Chondrocyte (in vitro differentiated cells): Measurements from ENCODE around the gene DKK3. TPM values are rescaled to one million over a fixed set of nuclear protein-coding genes. Genes with fewer than 3 reads are reported as not detected.

Source experiments
- DNase-seq: peaks from one replicate; pipeline ENCODE4 v3.0.0; 2021; ENCODE audit warnings: mixed read lengths, low spot score
- H3K27ac Mint-ChIP-seq: one replicate; pipeline ENCODE4 v1.8.0; 2021; ENCODE audit warnings: mild to moderate bottlenecking, moderate library complexity, mixed read lengths; ENCODE audit not compliant: unreplicated experiment
- H3K27me3 Mint-ChIP-seq: 2 replicates; pipeline ENCODE4 v1.8.0; 2021; ENCODE audit warnings: low read depth, mixed read lengths
- H3K36me3 Mint-ChIP-seq: 2 replicates; pipeline ENCODE4 v1.8.0; 2021; ENCODE audit warnings: low read depth, mixed read lengths
- H3K4me1 Mint-ChIP-seq: 2 replicates; pipeline ENCODE4 v1.8.0; 2021; ENCODE audit warnings: low read depth, mild to moderate bottlenecking, mixed read lengths
- H3K4me3 Mint-ChIP-seq: one replicate; pipeline ENCODE4 v1.8.0; 2021; ENCODE audit warnings: mild to moderate bottlenecking, moderate library complexity, mixed read lengths; ENCODE audit not compliant: unreplicated experiment
- H3K9me3 Mint-ChIP-seq: 2 replicates; pipeline ENCODE4 v1.8.0; 2021; ENCODE audit warnings: low read depth, mixed read lengths
- total RNA-seq: library from RNA; stranded (reverse); gene quantifications from 3 replicates; pipeline ENCODE4 v1.2.1, GENCODE V29; 2021
- TF ChIP-seq, protein P1 (sequence below): fragments of 200-600 bp; sonication (generic); IDR thresholded peaks from 2 replicates; pipeline ENCODE4 v1.5.0; 2021; ENCODE audit warnings: antibody characterized with exemption, mild to moderate bottlenecking, moderate library complexity

Gene DKK3
- total RNA-seq, 1 donor from 2014 or later: 575 TPM

DNA sequence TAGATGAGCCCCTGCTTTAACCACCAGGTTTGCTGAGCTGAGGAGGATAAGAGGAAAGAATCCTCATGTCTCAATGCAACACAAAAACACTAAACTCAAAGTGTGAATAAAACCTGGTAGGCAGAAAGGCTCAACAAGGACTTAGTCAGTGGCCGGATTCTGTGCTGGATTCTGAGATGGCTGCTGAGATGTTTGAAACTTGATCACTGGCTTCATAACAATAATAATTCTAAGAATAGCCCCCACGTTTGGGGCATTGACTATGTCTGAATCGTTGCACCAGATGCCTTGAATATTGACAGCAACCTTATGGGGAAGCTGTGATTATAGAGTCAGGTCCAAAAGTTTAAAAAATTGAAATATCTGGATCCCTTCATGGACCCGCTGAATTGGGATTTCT lies 4.6 kb downstream of the DKK3 start:
- DNase-seq: no peak
- TF ChIP-seq, protein P1, sequence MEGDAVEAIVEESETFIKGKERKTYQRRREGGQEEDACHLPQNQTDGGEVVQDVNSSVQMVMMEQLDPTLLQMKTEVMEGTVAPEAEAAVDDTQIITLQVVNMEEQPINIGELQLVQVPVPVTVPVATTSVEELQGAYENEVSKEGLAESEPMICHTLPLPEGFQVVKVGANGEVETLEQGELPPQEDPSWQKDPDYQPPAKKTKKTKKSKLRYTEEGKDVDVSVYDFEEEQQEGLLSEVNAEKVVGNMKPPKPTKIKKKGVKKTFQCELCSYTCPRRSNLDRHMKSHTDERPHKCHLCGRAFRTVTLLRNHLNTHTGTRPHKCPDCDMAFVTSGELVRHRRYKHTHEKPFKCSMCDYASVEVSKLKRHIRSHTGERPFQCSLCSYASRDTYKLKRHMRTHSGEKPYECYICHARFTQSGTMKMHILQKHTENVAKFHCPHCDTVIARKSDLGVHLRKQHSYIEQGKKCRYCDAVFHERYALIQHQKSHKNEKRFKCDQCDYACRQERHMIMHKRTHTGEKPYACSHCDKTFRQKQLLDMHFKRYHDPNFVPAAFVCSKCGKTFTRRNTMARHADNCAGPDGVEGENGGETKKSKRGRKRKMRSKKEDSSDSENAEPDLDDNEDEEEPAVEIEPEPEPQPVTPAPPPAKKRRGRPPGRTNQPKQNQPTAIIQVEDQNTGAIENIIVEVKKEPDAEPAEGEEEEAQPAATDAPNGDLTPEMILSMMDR: no peak
- peaks cover 13% of the 10 kb centered on the region for H3K36me3 Mint-ChIP-seq
- peaks cover 59% of the 10 kb centered on the region for H3K4me1 Mint-ChIP-seq
- peak overlapping the region; percentile 72 for H3K27ac Mint-ChIP-seq
- H3K27me3 Mint-ChIP-seq: no peaks in the 10 kb centered on the region
- H3K9me3 Mint-ChIP-seq: no peaks in the 10 kb centered on the region
- no peak overlapping the region for H3K4me3 Mint-ChIP-seq

GRCh38 chr11:12003336-12003735 lies 5.1 kb downstream of the DKK3 start:
- TF ChIP-seq, protein P1: no peak
- H3K9me3 Mint-ChIP-seq: no peaks in the 10 kb centered on the region
- H3K36me3 Mint-ChIP-seq: peaks cover 13% of the 10 kb centered on the region
- H3K27ac Mint-ChIP-seq: no peak overlapping the region
- H3K4me3 Mint-ChIP-seq: no peak overlapping the region
- no peaks in the 10 kb centered on the region for H3K27me3 Mint-ChIP-seq
- DNase-seq: no peak
- peaks cover 64% of the 10 kb centered on the region for H3K4me1 Mint-ChIP-seq

DNA sequence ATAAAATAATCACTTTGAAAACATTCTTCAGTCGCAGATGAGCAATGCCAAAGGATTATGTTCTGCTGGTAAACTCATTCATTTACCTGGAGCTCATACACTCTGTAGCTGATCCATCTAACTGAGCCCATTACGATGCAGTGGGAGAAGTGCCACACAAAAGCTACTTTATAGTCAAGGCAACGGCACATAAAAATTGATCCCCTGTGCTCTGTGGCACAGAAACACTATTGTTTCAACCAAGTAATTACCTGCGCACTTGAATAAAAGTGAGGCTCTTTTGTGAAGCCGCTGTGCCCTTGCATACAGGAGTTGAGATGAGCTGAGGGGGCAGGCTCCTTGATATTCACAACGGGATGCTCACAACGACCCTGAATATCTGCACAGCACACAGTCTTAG lies 7.2 kb downstream of the DKK3 start:
- Mint-ChIP-seq H3K27me3 (no peaks in the 10 kb centered on the region), H3K4me3 (no peak overlapping the region), H3K27ac (no peak overlapping the region), H3K36me3 (peaks cover 24% of the 10 kb centered on the region), H3K9me3 (no peaks in the 10 kb centered on the region), H3K4me1 (peaks cover 63% of the 10 kb centered on the region)
- no peak for DNase-seq
- TF ChIP-seq, protein P1: no peak

DNA sequence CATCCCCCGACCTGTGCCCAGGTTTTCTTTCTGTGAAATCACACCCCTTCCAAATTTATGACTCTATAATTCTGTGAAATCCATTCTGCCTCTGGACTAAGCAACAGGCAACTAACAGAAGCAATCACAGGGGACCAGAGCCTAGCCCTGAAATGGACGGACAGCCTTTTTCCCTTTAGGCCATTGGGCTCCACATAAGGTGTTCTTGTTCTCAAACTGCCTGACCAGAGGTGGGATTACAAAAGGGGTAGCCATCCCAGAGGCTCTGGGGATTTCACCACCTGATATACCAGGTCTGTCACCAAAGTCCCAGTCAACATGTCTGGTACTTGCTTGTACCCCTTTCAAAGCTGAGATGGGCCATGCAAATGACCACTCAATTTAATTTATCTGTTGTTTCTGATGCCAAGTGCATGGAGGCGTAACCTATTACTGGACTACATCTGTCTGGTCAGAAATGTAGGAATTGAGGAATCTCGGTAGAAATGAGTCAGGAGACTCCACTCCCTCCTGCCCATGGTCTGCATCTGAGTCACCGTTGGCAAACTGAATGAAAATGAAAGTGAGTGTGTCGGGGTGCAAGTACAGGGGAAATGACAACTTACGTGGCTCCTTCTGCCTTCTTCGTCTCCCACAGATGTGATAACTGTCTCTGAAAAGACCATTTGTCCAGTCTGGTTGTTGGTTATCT lies 10.2 kb downstream of the DKK3 start:
- Mint-ChIP-seq H3K27ac (peak overlapping the region; percentile 76), H3K36me3 (peaks cover 34% of the 10 kb centered on the region), H3K27me3 (no peaks in the 10 kb centered on the region), H3K4me3 (peak overlapping the region; percentile 23), H3K4me1 (peaks cover 62% of the 10 kb centered on the region), H3K9me3 (no peaks in the 10 kb centered on the region)
- DNase-seq: no peak
- TF ChIP-seq, protein P1: no peak

DNA sequence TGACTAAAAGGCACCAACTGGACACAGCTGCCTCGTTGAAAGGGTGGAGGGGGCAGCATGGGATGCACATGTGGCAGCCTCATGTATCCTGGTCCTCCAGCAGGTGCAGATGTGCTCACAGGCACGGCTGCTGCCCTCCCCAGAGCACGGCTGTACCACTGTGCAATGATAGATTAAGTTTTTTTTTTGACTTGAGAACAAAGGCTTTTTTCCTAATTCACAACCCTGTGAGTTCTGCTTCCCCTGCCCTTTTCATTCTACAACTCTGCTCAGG lies 11.4 kb downstream of the DKK3 start:
- H3K4me3 Mint-ChIP-seq: no peak overlapping the region

More for the DNA sequence above, 11.4 kb downstream of the DKK3 start:
- no peak for DNase-seq
- Mint-ChIP-seq H3K9me3 (no peaks in the 10 kb centered on the region), H3K27me3 (no peaks in the 10 kb centered on the region), H3K27ac (no peak overlapping the region), H3K36me3 (peaks cover 30% of the 10 kb centered on the region), H3K4me1 (peaks cover 69% of the 10 kb centered on the region)
- TF ChIP-seq, protein P1: no peak
